DMS153 (cell line): Measurements from ENCODE around the gene SCAI.
"Not testable (repeated sequence)": the region's sequence is repeated elsewhere in the genome, so short reads cannot be mapped to it uniquely, and the experiment has no call there.

Experiments
- DNase-seq: peaks from one replicate; lab custom pipeline; 2025; lab: John Stamatoyannopoulos, UW

The SCAI gene

DNA sequence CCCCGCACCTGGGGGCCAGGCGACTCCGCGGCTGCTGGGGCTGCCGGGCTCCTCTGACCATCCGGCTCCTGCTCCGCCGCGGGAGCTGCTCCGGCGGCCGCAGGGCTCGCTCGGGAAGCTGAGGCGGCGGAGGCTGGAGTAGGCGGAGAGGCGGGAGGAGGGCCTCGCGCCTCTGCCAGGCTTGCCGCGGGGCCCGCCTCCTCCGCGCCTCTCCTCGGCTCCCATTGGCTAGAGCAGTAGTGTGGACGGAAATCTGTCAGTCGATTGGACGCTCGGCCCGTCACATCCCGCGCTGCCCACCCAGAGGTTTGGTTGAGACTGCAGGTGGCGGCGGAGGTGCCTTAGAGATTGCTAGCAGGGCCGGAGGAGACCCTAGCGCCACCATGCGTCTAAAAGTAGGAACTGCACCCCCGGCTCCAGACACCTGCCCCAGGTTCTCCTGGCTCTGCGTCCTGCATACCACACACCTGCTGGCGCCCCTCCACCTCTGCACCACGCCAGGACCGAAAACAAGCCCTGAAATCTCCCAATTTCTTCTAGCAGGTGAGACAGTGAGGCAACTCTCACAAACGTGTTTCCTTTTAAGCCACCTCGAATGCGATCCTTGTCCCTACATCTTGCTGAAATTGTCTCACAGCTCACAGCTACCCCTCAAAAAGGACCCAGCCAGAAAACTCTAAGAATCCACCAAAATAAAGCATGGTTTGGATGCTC is at the start of gene SCAI:
TSS of gene SCAI (minus strand) at position 152 of the 714 bp plus-strand sequence. CDS start at position 61, 91 bp downstream.
- DNase-seq = peak; percentile 97

DNA sequence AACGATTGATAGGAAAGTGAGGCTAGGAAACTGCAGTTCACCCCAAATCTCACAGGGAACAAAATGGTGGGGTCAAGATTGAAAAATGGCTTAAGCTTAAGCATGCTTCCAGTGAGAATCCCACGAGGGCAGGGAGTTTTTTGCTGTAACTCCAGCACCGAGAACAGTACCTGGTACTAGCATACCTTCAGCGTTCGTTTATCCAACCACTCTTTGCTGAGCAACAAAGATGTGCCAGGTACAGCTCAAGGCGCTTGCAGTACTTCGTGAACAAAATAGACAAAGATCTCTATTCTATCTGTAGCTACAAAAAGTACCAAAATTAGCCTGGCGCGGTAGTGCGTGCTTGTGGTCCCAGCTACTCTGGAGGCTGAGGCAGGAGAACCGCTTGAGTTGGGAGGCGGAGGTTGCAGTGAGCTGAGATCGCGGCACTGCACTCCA is 47.1 kb upstream of the SCAI start:
- DNase-seq = no peak

DNA sequence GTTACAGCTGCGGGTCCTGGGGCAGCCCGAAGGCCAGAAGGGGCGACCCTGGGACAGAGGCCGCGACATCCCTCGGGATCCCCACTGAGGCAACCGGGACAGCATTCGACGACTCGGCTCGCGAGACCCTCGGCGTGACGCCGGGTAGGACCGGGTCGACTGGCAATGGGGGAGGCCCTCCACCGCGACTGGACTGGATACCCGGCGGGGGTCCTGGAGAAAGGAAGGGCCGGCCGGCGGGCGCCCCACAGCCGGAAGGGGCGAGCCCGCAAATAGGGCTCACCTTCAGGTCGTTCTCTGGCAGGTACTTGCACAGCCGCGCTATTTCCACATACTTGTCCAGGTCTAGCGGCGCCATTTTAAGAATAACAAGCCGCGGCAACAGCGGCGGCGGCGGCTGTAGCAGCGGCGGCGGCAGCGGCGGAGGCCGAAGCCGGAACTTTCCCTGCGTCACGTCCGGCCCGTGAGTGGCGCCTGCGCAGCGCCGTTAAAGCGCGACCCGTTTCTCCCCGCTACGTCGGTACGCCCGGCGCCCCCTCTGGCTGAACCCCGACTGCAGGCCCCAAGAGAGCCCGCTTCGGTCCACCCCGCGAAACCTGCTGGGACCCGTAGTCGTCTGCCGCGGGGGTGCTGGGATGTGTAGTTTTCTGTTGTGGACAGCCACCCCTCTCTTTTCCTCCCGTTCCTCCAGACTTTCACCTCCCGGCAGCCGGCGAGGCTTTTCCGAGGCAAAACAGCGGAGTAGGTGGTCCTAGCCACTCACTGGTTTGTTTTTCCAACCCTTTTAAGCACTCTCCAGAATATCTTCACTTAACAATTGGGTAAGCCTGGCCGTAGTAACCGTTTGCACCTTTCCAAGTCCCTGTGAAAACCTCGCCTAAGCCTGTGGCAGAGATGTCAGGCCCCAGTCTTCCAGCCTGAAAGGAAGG is 46.3 kb upstream of the SCAI start, which contains the start of gene PPP6C:
TSS of gene PPP6C (minus strand) at position 443 of the 929 bp plus-strand sequence. CDS start at position 358, 85 bp downstream.
- peak; percentile 89 for DNase-seq

DNA sequence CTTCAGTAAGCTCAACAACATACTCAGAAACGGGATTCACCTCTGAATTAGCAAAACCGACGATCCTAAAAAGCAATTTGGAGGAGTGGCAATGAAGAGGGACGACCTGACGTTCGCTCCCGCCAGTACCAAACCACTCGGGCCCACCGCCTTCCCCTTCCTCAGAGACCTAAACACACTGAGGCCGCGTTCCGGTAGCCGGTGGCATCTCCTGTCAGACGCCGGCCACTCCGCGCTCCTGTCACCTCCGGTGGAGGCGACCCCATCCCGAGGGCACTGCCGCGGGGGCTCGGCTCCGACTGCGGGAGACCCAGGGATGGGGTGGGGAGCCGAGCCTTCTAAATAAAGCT is 45.7 kb upstream of the SCAI start:
- no peak for DNase-seq

DNA sequence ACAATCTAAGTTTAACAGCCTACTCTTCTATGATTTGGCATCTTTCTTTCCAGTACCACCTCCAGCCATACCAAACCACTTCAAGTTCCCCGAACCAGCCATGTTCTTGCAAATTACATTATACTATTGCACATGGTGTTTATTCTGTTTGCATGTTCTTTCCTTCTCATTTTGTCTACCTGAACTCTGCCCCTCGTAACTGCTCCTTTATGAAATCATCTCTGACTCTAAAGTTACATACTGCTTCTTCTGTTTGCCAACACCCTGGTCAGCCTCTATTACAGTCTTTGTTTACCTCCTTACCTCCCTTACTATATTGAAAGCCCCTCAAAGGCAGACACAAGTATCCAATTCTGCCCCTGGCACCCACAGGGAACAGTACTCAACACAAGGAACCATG is 40.2 kb upstream of the SCAI start:
- DNase-seq = no peak

DNA sequence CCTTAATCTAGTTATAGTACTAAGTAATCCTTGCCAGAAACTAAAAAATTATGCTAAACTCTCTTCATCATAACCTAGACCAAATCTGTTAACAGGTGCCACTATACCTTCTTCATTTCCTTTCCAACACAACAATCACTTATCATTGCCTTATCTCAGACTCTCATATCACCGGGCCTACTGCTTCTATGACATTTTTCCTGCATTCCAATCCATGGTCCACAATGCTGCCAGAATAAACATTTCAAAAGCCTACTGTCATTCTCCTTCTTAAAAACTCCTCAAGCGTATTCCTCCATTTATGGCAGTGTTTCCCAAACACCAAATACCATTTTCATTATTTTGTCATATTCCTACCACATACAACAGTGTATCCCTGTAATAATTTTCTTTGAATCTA is 39.7 kb upstream of the SCAI start:
- DNase-seq = no peak

DNA sequence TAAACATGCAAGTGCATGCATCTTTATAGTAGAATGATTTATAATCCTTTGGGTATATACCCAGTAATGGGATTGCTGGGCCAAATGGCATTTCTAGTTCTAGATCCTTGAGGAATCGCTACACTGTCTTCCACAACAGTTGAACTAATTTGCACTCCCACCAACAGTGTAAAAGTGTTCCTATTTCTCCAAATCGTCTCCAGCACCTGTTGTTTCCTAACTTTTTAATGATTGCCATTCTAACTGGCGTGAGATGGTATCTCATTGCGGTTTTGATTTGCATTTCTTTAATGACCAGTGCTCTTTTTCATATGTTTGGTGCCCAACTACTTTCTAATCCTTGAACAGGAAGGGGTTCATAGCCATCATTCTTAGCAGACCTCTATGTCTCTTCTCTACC is 38.4 kb upstream of the SCAI start:
- DNase-seq = not testable (repeated sequence)

DNA sequence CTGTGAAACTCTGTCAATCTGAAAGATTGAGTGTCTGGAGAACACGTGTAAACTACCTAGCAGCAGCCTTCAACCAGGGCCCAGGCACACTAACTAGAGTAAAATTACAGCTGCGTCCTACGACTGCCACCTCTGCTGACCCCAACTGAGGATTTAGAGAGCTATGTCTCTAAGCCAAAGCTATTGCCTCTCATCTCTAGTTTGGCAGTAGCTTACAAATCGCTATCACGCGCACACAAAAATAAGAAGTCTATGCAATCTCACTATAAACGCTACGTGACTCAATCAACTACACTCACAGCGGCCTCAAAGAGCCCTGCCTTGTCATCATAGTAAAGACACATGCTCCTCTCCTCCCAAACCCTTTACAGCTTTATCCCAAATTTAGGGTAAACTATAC is 37.5 kb upstream of the SCAI start:
- DNase-seq = no peak

DNA sequence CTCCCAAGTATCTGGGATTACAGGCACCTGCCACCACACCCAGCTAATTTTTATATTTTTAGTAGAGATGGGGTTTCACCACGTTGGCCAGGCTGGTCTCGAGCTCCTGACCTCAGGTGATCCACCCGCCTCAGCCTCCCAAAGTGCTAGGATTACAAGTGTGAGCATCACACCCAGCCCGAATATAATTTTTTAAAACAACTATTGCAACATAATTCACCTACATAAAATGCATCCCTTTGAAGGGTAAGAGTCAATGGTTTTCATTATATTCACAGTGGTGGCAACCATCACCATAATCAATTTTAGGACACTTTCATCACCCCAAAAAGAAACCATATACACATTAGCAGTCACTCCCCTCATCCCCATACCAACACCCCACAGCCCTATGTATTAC is 36.4 kb upstream of the SCAI start:
- not testable (repeated sequence) for DNase-seq

DNA sequence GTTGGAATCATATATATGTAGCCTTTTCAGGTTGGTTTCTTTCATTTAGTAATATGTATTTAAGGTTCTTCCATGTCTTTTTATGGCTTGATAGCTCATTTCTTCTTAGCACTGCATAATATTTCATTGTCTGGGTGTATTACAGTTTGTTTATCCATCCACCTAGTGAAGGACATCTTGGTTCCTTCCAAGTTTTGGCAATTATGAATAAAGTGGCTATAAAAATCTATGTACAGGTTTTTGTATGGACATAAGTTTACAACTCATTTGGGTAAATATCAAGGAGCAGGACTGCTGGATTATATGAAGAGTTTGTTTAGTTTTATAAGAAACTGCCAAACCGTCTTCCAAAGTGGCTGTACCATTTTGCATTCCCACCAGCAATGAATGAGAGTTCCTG is 34.6 kb upstream of the SCAI start:
- no peak for DNase-seq

DNA sequence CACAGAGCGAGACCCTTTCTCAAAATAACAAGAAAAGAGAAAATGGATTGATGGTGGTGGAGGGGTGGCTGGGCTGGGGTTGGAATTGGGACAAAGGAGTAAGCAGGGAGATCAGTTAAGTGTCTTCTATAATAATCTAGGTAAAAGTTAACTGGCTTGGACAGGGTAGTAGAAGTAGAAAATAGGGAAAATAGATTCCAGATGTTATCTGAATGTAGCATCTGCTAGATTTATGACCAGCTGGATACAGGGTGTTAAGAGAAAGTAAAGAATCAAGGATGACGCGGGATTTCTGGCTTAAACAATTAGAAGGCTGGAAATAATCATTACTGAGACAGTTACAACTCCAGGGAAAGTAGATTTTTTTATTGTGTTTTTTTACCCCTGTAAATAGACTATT is 33.3 kb upstream of the SCAI start:
- no peak for DNase-seq

DNA sequence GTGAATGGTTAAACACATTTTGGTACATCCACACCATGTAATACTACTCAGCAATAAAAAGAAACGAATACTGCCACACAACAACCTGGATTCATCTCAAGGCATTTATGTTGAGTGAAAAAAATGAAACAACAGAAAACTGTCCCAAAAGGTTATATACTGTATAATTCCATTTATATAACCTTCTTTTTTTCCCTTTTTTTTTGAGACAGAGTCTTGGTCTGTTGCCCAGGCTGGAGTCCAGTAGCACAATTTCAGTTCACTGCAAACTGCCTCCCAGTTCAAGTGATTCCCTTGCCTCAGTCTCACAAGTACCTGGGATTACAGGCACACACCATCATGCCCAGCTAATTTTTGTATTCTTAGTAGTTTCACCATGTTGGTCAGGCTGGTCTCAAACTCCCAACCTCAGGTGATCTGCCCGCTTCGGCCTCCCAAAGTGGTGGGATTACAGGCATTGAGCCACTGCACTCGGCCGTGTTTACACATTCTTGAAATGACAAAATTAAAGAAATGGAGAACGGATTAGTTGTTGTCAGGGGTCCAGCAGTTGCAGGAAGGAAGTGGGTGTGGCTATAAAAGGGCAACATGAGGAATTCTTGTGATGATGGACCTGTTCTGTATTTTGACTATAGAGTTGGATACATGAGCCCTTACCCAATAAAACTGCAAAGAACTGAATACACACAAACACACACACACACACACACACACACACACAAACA is 28.9 kb upstream of the SCAI start:
- DNase-seq = no peak

DNA sequence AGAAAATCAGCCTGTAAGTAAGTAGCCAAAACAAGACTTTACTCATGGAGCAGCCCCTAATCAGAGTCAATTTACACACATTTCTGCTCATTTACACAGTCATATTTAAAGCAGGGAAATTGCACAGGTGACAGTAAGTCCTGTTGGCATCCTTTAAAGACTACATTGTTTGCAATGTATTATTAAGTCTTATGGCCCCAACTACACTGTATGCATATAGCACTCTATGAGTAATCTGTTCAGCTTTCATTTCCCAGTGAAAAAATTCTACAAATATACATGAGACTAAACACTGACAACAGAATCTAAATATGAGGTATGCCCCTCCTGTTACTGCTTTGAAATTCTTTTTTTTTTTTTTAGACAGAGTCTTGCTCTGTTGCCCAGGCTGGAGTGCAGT is 26.6 kb upstream of the SCAI start:
- no peak for DNase-seq

DNA sequence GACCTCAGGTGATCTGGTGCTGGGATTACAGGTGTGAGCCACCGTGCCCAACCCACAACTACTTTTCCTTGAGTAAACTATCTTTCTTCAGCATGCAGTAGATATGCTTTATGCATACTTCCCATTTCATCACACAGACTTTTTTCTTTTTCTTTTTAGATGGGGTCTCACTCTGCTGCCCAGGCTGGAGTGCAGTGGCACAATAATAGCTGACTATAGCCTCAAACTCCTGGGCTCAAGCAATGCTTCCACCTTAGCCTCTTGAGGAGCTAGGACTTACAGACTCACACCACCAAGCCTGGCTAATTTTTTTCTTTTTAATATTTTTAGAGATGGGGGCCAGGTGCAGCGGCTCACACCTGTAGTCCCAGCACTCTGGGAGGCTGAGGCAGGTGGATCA is 23.4 kb upstream of the SCAI start:
- no peak for DNase-seq

DNA sequence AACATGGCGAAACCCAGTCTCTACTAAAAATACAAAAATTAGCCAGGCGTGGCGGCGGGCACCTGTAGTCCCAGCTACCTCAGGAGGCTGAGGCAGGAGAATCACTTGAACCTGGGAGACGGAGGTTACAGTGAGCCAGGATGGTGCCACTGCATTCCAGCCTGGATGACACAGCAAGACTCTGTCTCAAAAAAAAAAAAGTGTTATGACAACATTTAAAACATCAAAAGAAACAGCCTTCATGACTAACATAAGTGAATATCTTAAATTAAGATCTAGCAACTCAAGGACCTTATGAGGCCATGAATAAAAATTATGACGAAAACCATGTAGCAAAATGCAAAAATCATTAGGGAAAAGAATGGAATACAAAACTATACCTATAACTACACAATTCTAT is 19.6 kb upstream of the SCAI start:
- not testable (repeated sequence) for DNase-seq

DNA sequence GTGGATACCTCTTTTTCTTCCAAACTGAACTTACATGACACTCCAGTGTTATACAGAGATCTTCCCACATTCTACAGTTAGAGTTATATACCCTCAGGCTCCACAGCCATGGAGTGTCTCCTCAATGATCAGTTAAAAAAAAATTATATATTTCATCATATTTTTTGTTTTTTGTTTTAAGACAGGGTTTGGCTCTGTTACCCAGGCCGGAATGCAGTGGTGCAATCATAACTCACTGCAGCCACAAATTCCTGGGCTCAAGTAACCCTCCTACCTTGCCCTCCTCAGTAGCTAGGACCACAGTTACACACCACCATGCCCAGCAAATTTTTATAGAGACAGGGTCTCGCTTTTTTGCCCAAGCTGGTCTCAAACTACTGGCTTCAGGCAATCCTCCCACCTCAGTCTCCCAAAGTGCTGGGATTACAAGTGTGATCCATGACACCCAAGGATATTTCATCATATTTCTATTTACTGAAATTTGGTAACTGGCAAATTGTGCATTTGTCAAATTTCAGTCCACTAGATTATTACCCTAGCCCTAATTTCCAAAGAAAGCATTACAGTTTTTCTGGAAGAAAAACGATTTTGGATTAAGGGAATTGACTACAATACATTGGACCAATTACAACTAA is 18.1 kb upstream of the SCAI start:
- no peak for DNase-seq

DNA sequence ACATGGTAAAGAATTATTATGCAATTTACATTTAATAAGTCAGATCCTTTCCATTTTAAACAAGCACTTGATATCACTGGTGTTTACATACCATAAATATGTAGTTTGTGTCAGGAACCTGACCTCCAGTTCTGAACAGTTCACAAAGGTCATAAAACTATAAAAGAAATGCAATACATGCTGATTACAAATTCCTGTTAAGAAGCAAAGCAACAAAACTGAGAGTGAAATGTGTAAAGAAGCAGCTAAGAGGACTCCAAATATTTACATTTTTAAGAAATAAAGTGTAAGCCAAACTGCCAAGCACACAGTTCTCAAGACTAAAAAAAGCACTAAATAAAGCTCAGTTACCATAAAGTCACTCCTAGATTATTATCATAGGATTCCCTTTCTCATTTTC is 17.4 kb upstream of the SCAI start:
- no peak for DNase-seq

DNA sequence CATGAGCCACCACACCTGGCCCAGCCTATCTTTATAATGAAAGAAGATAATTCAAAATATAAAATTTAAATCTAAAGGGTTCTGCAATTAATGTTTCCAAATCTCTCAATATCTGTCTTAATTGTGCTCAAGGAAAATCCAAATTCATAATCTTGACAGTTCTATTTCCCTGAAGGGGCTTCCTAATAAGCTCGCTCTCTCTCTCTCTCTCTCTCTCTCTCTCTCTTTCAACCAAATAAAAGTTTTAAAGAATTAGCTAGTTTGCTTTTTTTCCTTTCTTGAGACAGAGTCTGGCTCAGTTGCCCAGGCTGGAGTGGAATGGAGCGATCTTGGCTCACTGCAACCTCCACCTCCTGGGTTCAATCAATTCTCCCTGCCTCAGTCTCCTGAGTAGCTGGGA is 13.2 kb upstream of the SCAI start:
- DNase-seq = no peak

DNA sequence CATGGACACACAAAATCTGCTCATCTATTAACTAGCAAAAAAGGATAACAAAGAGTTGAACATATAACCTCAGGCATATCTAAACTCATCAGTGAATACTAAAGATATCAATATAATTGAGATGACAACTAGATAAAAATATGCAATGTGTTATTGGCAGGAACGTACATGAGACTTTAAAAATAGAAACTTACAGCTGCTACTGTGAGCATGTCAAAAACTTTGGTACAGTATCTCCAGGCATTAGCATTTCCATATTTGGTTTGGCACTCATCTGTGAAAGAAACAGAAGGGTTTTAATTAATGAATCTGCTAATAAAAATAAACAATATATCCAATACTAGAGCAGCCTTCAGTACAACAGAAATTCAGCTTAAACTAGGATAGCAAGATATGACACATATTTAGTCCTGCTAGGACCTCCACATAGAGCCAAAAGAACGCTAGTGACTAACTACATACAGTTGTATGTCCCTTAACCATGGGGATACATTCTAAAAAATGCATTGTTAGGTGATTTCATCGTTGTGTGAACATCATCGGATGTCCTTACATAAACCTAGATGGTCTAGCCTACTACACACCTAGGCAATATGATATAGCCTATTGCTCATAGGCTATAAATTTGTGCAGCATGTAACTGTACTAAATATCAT is 10.5 kb upstream of the SCAI start:
- DNase-seq = no peak

DNA sequence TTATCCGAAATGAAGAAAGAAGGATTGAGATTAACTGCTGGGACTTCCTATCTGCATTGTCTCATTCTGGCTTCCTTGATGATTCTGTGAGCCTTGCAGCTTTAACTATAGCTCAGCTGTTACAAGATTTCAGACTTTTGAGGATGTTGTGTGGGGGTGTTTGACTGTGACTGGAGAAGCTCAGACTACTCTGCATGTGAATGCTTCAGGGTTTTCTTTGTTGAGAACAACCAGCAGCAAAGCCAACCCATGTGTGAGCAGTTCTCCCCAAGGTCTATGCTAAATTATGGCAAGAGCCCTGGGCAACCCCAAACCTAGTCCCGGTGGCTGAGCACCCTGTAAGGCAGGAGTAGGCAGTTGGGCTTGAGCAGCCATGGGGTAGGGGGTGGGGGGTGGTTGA is 8.4 kb upstream of the SCAI start:
- DNase-seq = no peak
